NCI-H2107 treated with DMSO at 0.1 percent for 48 hours (cell line): ENCODE data around the gene FSTL5.
"Not testable (repeated sequence)": the region's sequence is repeated elsewhere in the genome, so short reads cannot be mapped to it uniquely, and the experiment has no call there.

Source experiments
- DNase-seq: peaks from one replicate; lab custom pipeline; 2025; ENCODE audit not compliant: unreplicated experiment; lab: John Stamatoyannopoulos, UW

The FSTL5 gene

GRCh38 chr4:161856711-161857326, 307.0 kb downstream of the FSTL5 start:
- no peak for DNase-seq

- no peak for DNase-seq
Observed at GRCh38 chr4:161850631-161851030, 313.2 kb downstream of the FSTL5 start.

- no peak for DNase-seq
Observed at GRCh38 chr4:161841759-161842158, 322.0 kb downstream of the FSTL5 start.

- DNase-seq = no peak
Observed at GRCh38 chr4:161829591-161829990, 334.2 kb downstream of the FSTL5 start.

- no peak for DNase-seq
Observed at GRCh38 chr4:161828061-161828460, 335.7 kb downstream of the FSTL5 start.

GRCh38 chr4:161827013-161827412, 336.8 kb downstream of the FSTL5 start:
- DNase-seq = no peak

GRCh38 chr4:161823450-161823849, 340.4 kb downstream of the FSTL5 start:
- no peak for DNase-seq

GRCh38 chr4:161822174-161822573, 341.6 kb downstream of the FSTL5 start:
- DNase-seq = no peak

GRCh38 chr4:161817914-161818313, 345.9 kb downstream of the FSTL5 start:
- no peak for DNase-seq

- DNase-seq = no peak
Observed at GRCh38 chr4:161816958-161817357, 346.8 kb downstream of the FSTL5 start.

GRCh38 chr4:161815841-161816240, 348.0 kb downstream of the FSTL5 start:
- DNase-seq = no peak

- no peak for DNase-seq
Observed at GRCh38 chr4:161813889-161814288, 349.9 kb downstream of the FSTL5 start.

- no peak for DNase-seq
Observed at GRCh38 chr4:161813389-161813788, 350.4 kb downstream of the FSTL5 start.

- DNase-seq = no peak
Observed at GRCh38 chr4:161803171-161803570, 360.6 kb downstream of the FSTL5 start.

GRCh38 chr4:161799710-161800109, 364.1 kb downstream of the FSTL5 start:
- DNase-seq = peak; percentile 24

- no peak for DNase-seq
Observed at GRCh38 chr4:161792991-161793390, 370.8 kb downstream of the FSTL5 start.

- no peak for DNase-seq
Observed at GRCh38 chr4:161791796-161792556, 371.8 kb downstream of the FSTL5 start.

GRCh38 chr4:161767116-161767515, 396.7 kb downstream of the FSTL5 start:
- no peak for DNase-seq

GRCh38 chr4:161762796-161763195, 401.0 kb downstream of the FSTL5 start:
- DNase-seq = no peak

- no peak for DNase-seq
Observed at GRCh38 chr4:161760008-161760407, 403.8 kb downstream of the FSTL5 start.

- not testable (repeated sequence) for DNase-seq
Observed at GRCh38 chr4:161758412-161758811, 405.4 kb downstream of the FSTL5 start.

GRCh38 chr4:161728929-161729328, 434.9 kb downstream of the FSTL5 start:
- no peak for DNase-seq

GRCh38 chr4:161721947-161722346, 441.9 kb downstream of the FSTL5 start:
- no peak for DNase-seq
